DOHH2 (cell line): ENCODE data around the gene RBM33.

Source experiments
- EZH2phosphoT487 ChIP-seq: fragments of 200-600 bp; sonication (generic); IDR thresholded peaks from 2 replicates; pipeline ENCODE4 v1.6.1; 2017; ENCODE audit warnings: borderline replicate concordance, mild to moderate bottlenecking, antibody characterized with exemption, low read length, moderate library complexity, mixed read lengths
- TF ChIP-seq, protein P1 (sequence below): fragments of 200-600 bp; sonication (generic); IDR thresholded peaks from one replicate; pipeline ENCODE4 v1.5.1; 2014; ENCODE audit warnings: antibody characterized with exemption, mild to moderate bottlenecking, low read depth, low read length; ENCODE audit not compliant: poor library complexity, severe bottlenecking

DNA sequence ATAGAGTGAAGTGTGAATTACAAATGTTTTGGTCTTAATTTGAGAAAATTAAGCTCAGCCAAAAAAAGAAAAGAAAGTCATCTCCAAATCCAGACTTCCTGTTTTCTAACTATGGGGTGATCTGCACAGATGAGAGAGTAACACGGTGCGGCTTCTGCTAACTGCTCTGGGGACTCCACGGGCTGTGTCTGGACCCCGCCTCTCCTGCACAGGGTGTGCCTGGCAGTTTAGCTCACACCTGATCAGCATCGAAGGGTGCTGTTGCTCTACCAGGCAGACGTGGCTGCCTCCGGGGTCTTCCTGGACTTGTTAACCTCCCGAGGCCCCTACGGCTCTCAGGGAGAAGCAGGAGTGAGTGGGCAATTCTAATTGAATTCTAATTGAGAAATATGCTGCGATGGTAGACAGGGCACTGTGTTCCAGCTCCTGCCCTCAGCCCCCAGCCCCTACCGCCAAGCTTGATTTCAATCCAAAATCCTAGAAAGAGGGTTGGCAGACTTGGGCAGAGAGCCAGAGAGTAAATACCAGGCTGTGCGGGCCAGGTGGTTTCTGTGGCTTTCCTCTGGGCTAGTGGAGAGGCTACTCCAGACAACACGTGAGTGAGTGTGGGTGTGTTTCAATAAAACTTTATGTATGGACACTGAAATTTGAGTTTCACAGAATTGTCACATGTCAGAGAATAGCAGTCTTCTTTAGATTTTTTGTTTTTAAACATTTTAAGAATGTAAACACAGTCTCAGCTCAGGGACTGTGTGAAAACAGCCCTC lies 154.4 kb downstream of the RBM33 start:
- TF ChIP-seq, protein P1, sequence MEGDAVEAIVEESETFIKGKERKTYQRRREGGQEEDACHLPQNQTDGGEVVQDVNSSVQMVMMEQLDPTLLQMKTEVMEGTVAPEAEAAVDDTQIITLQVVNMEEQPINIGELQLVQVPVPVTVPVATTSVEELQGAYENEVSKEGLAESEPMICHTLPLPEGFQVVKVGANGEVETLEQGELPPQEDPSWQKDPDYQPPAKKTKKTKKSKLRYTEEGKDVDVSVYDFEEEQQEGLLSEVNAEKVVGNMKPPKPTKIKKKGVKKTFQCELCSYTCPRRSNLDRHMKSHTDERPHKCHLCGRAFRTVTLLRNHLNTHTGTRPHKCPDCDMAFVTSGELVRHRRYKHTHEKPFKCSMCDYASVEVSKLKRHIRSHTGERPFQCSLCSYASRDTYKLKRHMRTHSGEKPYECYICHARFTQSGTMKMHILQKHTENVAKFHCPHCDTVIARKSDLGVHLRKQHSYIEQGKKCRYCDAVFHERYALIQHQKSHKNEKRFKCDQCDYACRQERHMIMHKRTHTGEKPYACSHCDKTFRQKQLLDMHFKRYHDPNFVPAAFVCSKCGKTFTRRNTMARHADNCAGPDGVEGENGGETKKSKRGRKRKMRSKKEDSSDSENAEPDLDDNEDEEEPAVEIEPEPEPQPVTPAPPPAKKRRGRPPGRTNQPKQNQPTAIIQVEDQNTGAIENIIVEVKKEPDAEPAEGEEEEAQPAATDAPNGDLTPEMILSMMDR: no peak
- TF ChIP-seq EZH2phosphoT487: no peak
